GM12873 (cell line): ENCODE measurements around the gene GPR37L1.

ENCODE experiments used
- TF ChIP-seq, protein P1 (sequence below): IDR thresholded peaks from 2 replicates; pipeline ENCODE4 v1.5.1; 2012; ENCODE audit warnings: low read depth, mild to moderate bottlenecking, moderate library complexity, low read length, control low read depth; ENCODE audit not compliant: insufficient read depth; ENCODE audit errors: missing control alignments

Gene GPR37L1

DNA sequence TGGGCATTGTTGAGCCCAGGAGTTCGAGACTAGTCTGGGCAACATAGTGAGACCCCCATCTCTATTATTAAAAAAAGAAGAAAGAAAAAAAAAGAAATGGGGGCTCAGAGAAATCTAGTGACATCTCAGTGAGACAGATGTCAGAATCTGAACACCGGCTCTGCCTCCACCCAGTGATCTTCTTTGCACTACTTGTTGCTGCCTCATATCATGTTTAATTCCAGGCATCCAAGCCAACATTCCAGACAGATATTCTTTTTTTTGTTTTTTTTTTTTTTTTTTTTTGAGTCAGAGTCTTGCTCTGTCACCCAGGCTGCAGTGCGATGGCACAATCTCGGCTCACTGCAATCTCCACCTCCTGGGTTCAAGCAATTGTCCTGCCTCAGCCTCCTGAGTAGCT, 26.8 kb downstream of the GPR37L1 start:
- TF ChIP-seq, protein P1, sequence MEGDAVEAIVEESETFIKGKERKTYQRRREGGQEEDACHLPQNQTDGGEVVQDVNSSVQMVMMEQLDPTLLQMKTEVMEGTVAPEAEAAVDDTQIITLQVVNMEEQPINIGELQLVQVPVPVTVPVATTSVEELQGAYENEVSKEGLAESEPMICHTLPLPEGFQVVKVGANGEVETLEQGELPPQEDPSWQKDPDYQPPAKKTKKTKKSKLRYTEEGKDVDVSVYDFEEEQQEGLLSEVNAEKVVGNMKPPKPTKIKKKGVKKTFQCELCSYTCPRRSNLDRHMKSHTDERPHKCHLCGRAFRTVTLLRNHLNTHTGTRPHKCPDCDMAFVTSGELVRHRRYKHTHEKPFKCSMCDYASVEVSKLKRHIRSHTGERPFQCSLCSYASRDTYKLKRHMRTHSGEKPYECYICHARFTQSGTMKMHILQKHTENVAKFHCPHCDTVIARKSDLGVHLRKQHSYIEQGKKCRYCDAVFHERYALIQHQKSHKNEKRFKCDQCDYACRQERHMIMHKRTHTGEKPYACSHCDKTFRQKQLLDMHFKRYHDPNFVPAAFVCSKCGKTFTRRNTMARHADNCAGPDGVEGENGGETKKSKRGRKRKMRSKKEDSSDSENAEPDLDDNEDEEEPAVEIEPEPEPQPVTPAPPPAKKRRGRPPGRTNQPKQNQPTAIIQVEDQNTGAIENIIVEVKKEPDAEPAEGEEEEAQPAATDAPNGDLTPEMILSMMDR, result no peak

DNA sequence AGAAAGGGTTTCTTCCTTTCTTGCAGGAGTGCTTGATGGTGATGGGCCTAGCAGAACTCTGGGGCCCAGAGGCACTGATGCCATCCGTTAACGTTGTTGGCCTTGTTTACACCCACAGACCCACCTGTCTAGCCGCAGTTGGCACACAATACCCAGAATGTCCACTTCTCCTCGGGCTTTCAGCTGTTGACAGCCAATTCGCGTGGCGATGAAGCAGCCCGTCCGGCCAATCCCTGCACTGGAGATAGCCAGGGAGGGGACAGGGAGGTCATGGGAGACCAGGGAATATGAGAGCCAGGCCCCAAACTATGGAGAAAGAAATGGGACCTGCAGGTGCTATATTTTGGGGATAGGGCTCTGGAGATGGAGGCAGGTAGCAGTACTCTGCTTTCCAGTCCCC, 27.5 kb downstream of the GPR37L1 start:
- TF ChIP-seq, protein P1, result no peak

DNA sequence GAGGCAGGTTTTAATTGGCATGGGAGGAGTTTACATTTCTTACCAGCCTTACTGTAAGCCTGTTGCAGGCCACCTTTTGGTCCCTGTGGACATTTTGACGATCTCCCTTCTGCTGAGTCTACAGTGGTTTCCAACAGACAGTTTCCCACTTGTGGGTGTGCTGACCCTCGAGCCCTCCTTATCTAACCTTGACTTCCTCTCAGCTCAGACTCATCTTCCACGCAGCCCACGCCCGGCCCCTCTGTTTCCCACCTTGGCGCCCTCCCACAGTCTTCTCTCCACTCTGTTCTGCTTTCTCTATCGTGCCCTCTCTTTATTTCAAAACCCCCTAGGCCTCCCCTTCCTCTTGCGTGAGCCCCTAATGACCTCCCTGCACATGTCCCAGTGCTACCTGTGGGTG, 27.9 kb downstream of the GPR37L1 start:
- TF ChIP-seq, protein P1, result no peak

DNA sequence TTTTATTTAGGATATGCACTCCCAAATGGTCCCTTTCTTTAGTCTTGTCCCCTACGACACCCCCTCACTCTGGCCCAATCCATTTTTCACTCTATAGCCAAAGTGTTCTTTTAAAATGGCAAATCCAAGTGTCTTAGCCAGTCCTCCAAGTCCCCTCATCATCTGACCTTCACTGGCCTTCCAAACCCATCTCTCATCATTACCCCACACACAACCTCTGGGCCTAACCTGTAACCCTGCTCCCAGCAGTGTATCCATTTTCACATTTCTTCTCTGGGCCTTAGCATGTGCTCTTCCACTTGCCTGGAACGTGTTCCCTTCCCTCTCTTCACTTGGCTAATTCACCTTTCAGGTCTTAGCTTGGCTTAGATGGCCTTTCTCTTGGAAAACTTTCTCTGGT, 28.3 kb downstream of the GPR37L1 start:
- TF ChIP-seq, protein P1, result no peak

DNA sequence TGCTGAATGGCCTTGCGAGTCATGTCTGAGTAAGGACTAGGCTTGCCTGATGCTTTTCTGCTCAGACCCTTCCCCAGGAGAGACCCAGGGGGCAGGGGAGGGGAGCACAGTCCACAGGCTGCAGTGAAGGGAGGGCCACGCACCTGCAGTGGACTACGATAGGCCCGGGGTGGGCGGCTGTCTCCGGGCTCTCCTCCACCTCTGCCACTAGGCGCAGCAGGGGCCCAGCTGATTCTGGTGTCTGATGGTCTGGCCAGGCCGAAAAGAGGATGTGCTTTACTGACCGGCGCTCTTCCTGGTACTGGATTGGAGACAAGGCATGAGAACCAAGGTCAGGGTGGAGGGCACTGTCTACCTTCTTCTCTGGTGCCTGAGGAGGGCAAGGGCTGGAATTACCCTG, 29.7 kb downstream of the GPR37L1 start:
- TF ChIP-seq, protein P1, result no peak

DNA sequence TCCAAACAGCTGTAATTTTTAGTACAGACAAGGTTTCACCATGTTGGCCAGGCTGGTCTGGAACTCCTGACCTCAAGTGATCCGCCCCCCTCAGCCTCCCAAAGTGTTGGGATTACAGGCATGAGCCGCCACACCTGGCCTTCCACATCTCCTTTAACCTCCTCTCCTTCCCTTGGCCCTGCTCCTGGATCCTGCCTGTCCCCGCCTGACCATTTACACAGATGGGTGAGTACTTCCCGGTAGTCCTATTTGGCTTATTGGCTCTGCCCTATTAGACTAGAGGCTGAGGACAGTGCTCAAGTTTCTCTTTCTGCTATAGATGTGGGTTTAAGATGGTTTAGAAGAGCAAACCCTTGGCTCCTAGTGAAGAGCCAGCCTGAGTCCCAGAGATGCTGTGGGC, 30.6 kb downstream of the GPR37L1 start:
- TF ChIP-seq, protein P1, result no peak

DNA sequence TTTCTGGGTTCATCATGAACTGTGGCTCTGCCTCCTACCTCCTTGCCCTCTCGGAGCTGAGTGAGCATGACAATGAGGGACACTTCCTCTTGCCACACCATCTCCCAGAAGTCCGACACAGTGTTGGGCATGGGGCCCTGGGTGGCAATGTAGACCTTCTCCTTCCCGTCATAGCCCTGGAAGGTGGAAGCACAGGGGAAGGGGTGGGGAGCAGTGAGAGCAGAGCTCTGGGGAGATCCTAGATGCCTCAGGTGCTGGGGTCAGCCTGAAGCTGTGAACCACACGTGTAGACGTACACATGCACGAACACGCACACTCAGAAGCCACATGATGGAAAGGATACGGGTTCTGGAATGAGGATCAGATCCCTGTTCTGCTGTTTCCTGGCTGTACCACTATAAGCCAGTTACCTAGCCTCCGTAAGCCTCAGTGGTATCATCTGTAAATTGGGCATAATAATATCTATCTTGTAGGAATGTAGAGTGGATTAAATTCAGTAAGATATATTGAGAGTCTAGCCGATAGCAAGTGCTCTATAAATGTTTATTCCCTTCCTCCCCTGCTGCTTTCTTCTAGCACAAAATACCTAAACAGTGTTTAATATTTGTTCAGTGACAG, 31.5 kb downstream of the GPR37L1 start:
- TF ChIP-seq, protein P1, result no peak
